Hepatocyte (in vitro differentiated cells): ENCODE results near the gene MRPL2. TPM values are rescaled to one million over a fixed set of nuclear protein-coding genes. Genes with fewer than 3 reads are reported as not detected.
A peak's percentile ranks its signal among the peaks of the same experiment; 100 is the strongest.

ENCODE experiments used
- DNase-seq: peaks from one replicate; pipeline ENCODE4 v3.0.0-alpha.2; 2016; ENCODE audit warnings: low spot score
- H2AFZ ChIP-seq: fragments of 200-600 bp; sonication (generic); 2 replicates; pipeline ENCODE4 v1.6.0; 2016; ENCODE audit warnings: antibody characterized with exemption, mild to moderate bottlenecking
- H3K27ac ChIP-seq: fragments of 200-600 bp; sonication (generic); 2 replicates; pipeline ENCODE4 v1.5.1; 2016; ENCODE audit warnings: mild to moderate bottlenecking
- H3K27me3 ChIP-seq: fragments of 200-600 bp; sonication (generic); 2 replicates; pipeline ENCODE4 v1.6.1; 2016
- H3K36me3 ChIP-seq: fragments of 200-600 bp; sonication (generic); replicated peaks from 2 replicates; pipeline ENCODE4 v1.5.1; 2016; ENCODE audit warnings: low read depth; ENCODE audit not compliant: insufficient read depth
- H3K4me1 ChIP-seq: fragments of 200-600 bp; sonication (generic); 2 replicates; pipeline ENCODE4 v1.5.1; 2016; ENCODE audit warnings: mild to moderate bottlenecking, moderate library complexity; ENCODE audit not compliant: insufficient read depth
- H3K4me2 ChIP-seq: fragments of 200-600 bp; sonication (generic); 2 replicates; pipeline ENCODE4 v1.6.0; 2016
- H3K4me3 ChIP-seq: fragments of 200-600 bp; sonication (generic); 2 replicates; pipeline ENCODE4 v1.5.1; 2016; ENCODE audit warnings: mild to moderate bottlenecking
- H3K79me2 ChIP-seq: fragments of 200-600 bp; sonication (generic); 2 replicates; pipeline ENCODE4 v1.6.0; 2017; ENCODE audit warnings: mild to moderate bottlenecking
- H3K9me2 ChIP-seq: fragments of 200-600 bp; sonication (generic); replicated peaks from 2 replicates; pipeline ENCODE4 v1.6.0; 2017; ENCODE audit warnings: mild to moderate bottlenecking; ENCODE audit not compliant: insufficient read depth
- H3K9me3 ChIP-seq: fragments of 200-600 bp; sonication (generic); 2 replicates; pipeline ENCODE4 v1.5.1; 2016; ENCODE audit warnings: low read depth, mild to moderate bottlenecking
- H4K20me1 ChIP-seq: fragments of 200-600 bp; sonication (generic); 2 replicates; pipeline ENCODE4 v1.6.0; 2016; ENCODE audit warnings: mild to moderate bottlenecking; ENCODE audit not compliant: insufficient read depth, poor library complexity, severe bottlenecking
- EZH2 ChIP-seq: fragments of 200-600 bp; sonication (generic); IDR thresholded peaks from 2 replicates; pipeline ENCODE4 v1.6.1; 2016; ENCODE audit warnings: antibody characterized with exemption, mild to moderate bottlenecking, borderline replicate concordance
- EZH2phosphoT487 ChIP-seq: fragments of 200-600 bp; sonication (generic); IDR thresholded peaks from one replicate; pipeline ENCODE4 v1.6.1; 2018; ENCODE audit warnings: antibody characterized with exemption, mild to moderate bottlenecking, low read depth, moderate library complexity; ENCODE audit not compliant: unreplicated experiment, severe bottlenecking
- WGBS: methylation state at CpG from one replicate; pipeline ENCODE4 v1.1.6; 2016; ENCODE audit warnings: low lambda C conversion rate; ENCODE audit errors: missing lambda C conversion rate; 5-methylcytosine and 5-hydroxymethylcytosine counted together
- polyA plus RNA-seq: library from polyadenylated mRNA; unstranded; fragments of >200 nt; fragmentation: Nextera tagmentation; extraction: Ambion mirVana; gene quantifications from 2 replicates; pipeline ENCODE4 v1.2.1, GENCODE V29; 2016
- total RNA-seq: library from RNA; depleted of rRNA; stranded (reverse); fragments of >200 nt; gene quantifications from 2 replicates; pipeline ENCODE4 v1.2.3, GENCODE V29; 2014
- TF ChIP-seq, protein P1 (sequence below): fragments of 200-600 bp; sonication (generic); IDR thresholded peaks from 2 replicates; pipeline ENCODE4 v1.5.1; 2016; ENCODE audit warnings: antibody characterized with exemption, mild to moderate bottlenecking; ENCODE audit not compliant: poor library complexity

MRPL2 gene
- total and polyA plus RNA-seq, 2 experiments from 2014 or later, result 24.7 to 68.4 TPM

DNA sequence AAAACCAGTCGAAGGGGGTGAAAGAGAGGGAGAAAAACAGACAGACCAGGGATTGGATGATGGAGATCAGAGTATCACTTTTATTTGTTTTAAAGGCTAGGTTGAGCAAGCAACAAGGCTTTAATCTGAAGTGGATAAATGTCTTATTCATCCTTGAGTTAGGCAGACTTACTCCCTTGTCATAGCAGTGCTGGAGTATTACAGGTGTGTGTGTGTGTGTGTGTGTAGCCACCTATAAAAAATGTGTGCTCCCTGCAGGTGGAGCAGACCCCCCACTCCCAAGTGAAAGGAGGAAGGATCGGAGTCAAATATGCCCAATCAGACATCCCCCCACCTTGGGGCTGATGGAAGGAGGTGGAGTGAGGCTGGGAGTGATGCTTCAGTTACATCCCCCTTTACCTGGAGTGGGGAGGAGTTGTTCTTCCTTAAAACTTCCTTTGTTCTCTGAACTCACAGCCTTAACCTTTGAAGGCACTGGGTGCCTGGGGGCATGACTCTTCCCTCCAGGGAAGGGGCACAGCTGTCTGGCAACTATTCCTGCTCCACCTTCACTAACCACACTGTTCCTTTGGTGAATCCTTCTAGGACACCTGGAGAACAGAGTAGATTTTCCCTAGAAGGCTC is 44.1 kb upstream of the MRPL2 start:
- DNase-seq, result no peak
- H3K27ac ChIP-seq, result no peak overlapping the region

DNA sequence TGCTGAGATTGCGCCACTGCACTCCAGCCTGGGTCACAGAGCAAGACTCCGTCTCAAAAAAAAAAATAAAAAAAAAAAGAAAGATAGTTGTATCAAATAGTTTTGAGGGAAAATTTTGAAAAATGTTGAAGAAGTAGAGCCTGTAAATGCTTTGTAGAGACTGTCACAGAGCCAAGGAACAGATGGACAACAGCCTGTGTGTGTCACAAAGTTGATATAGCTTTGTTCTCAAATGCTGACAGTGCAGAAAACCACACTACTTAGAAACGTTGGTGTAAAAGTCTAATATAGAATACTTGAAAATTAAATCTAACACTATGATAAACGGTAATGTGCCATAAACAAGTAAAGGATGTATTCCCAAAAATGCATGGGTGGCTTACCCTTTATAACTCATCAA is 42.3 kb upstream of the MRPL2 start:
- TF ChIP-seq, protein P1, sequence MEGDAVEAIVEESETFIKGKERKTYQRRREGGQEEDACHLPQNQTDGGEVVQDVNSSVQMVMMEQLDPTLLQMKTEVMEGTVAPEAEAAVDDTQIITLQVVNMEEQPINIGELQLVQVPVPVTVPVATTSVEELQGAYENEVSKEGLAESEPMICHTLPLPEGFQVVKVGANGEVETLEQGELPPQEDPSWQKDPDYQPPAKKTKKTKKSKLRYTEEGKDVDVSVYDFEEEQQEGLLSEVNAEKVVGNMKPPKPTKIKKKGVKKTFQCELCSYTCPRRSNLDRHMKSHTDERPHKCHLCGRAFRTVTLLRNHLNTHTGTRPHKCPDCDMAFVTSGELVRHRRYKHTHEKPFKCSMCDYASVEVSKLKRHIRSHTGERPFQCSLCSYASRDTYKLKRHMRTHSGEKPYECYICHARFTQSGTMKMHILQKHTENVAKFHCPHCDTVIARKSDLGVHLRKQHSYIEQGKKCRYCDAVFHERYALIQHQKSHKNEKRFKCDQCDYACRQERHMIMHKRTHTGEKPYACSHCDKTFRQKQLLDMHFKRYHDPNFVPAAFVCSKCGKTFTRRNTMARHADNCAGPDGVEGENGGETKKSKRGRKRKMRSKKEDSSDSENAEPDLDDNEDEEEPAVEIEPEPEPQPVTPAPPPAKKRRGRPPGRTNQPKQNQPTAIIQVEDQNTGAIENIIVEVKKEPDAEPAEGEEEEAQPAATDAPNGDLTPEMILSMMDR, result no peak
- TF ChIP-seq EZH2 (no peak), EZH2phosphoT487 (no peak)
- Histone ChIP-seq H3K27me3 (no peaks in the 10 kb centered on the region), H3K27ac (no peak overlapping the region), H3K4me1 (peaks cover 11% of the 10 kb centered on the region), H3K9me3 (no peaks in the 10 kb centered on the region), H3K4me2 (no peak overlapping the region), H3K4me3 (no peak overlapping the region), H4K20me1 (no peaks in the 10 kb centered on the region), H3K9me2 (no peaks in the 10 kb centered on the region), H3K79me2 (peaks cover 97% of the 10 kb centered on the region), H3K36me3 (no peaks in the 10 kb centered on the region), H2AFZ (no peak overlapping the region)
- DNase-seq, result no peak
- 88% methylated on average over 4 of the region's 4 CpGs for WGBS

More for the DNA sequence above, 44.1 kb upstream of the MRPL2 start:
- no peaks in the 10 kb centered on the region for H3K9me3 ChIP-seq
- no peak overlapping the region for H3K4me3 ChIP-seq
- no peaks in the 10 kb centered on the region for H3K9me2 ChIP-seq
- TF ChIP-seq, protein P1, result no peak
- no peak for TF ChIP-seq EZH2phosphoT487
- TF ChIP-seq EZH2, result no peak
- no peak overlapping the region for H2AFZ ChIP-seq
- peaks cover 95% of the 10 kb centered on the region for H3K79me2 ChIP-seq
- H3K4me1 ChIP-seq, result no peaks in the 10 kb centered on the region
- no peaks in the 10 kb centered on the region for H3K27me3 ChIP-seq
- WGBS, result 77% methylated on average over 2 of the region's 2 CpGs
- H3K4me2 ChIP-seq, result no peak overlapping the region
- H3K36me3 ChIP-seq, result no peaks in the 10 kb centered on the region
- H4K20me1 ChIP-seq, result no peaks in the 10 kb centered on the region

DNA sequence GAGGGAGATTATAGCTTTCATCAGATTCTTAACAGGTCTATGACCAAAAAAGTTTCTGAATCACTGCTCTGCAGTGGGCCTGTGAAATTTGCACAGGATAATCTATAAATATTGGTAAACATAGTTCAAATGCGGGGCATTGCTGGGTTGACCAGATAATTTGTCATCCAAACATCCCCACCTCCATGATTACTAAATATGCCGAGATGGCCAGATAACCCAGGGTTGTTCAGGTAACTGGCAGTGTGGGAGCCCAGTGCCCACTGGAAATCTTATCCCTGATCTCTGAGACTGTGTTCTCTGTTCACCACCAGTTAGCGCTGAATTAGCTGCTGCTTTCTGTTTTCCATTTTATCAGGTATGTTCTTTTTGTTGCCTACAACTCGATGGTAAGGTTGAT is 38.3 kb upstream of the MRPL2 start:
- Histone ChIP-seq H3K27me3 (no peaks in the 10 kb centered on the region), H3K9me2 (no peaks in the 10 kb centered on the region), H3K36me3 (no peaks in the 10 kb centered on the region), H3K4me2 (no peak overlapping the region), H3K79me2 (peaks cover 98% of the 10 kb centered on the region), H4K20me1 (no peaks in the 10 kb centered on the region), H3K4me1 (peaks cover 34% of the 10 kb centered on the region), H3K27ac (peak overlapping the region; percentile 15), H3K9me3 (no peaks in the 10 kb centered on the region), H2AFZ (no peak overlapping the region), H3K4me3 (no peak overlapping the region)
- no peak for DNase-seq
- WGBS, result 68% methylated on average over 4 of the region's 4 CpGs
- TF ChIP-seq, protein P1, result no peak
- TF ChIP-seq EZH2phosphoT487 (no peak), EZH2 (no peak)
